Measurements from ENCODE around the gene SMPD1. TPM values are rescaled to one million over a fixed set of nuclear protein-coding genes. Genes with fewer than 3 reads are reported as not detected.
A peak's percentile ranks its signal among the peaks of the same experiment; 100 is the strongest.
"Not testable (repeated sequence)": the region's sequence is repeated elsewhere in the genome, so short reads cannot be mapped to it uniquely, and the experiment has no call there.

The SMPD1 gene
- total and polyA plus RNA-seq, 3 donors from 2014 or later: 27.4 to 41.2 (median 30.4) TPM

DNA sequence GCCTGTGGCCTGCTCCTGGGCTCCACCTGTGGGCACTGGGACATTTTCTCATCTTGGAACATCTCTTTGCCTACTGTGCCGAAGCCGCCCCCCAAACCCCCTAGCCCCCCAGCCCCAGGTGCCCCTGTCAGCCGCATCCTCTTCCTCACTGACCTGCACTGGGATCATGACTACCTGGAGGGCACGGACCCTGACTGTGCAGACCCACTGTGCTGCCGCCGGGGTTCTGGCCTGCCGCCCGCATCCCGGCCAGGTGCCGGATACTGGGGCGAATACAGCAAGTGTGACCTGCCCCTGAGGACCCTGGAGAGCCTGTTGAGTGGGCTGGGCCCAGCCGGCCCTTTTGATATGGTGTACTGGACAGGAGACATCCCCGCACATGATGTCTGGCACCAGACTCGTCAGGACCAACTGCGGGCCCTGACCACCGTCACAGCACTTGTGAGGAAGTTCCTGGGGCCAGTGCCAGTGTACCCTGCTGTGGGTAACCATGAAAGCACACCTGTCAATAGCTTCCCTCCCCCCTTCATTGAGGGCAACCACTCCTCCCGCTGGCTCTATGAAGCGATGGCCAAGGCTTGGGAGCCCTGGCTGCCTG is 1.4 kb downstream of the SMPD1 start:
- Histone ChIP-seq H3K27ac (no peak overlapping the region), H3K36me3 (ENCODE audit: low read depth, missing control alignments) (no peaks in the 10 kb centered on the region), H3K27me3 (no peaks in the 10 kb centered on the region), H3K4me3 (no peak overlapping the region), H3K9me3 (no peaks in the 10 kb centered on the region), H3K4me1 (peaks cover 11% of the 10 kb centered on the region)
- TF ChIP-seq POLR2A (IDR thresholded peaks at IDR 0.05): no peak
- TF ChIP-seq, protein P1, sequence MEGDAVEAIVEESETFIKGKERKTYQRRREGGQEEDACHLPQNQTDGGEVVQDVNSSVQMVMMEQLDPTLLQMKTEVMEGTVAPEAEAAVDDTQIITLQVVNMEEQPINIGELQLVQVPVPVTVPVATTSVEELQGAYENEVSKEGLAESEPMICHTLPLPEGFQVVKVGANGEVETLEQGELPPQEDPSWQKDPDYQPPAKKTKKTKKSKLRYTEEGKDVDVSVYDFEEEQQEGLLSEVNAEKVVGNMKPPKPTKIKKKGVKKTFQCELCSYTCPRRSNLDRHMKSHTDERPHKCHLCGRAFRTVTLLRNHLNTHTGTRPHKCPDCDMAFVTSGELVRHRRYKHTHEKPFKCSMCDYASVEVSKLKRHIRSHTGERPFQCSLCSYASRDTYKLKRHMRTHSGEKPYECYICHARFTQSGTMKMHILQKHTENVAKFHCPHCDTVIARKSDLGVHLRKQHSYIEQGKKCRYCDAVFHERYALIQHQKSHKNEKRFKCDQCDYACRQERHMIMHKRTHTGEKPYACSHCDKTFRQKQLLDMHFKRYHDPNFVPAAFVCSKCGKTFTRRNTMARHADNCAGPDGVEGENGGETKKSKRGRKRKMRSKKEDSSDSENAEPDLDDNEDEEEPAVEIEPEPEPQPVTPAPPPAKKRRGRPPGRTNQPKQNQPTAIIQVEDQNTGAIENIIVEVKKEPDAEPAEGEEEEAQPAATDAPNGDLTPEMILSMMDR (IDR thresholded peaks at IDR 0.05): no peak
- intact Hi-C loops (cut with DNase I; ENCODE audit: low total_unique reads): no loop called here
- WGBS, 2 donors: 92 to 95% methylated on average over 2 to 17 of the region's 18 CpGs
- no peak for DNase-seq

DNA sequence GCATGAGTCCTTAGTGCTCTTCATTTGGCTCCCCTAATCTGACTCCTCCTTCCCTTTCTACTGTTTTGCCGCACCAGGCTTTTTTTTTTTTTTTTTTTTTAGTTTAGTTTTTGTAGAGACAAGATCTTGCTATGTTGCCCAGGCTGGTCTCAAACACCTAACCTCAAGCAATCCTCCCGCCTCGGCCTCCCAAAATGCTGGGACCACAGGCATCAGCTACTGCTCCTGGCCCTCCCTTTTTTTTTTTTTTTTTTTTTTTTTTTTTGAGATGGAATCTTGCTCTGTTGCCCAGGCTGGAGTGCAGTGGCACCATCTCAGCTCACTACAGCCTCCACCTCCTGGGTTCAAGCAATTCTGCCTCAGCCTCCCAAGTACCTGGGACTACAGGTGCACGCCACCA is 2.0 kb downstream of the SMPD1 start:
- peaks cover 15% of the 10 kb centered on the region for H3K4me1 ChIP-seq
- WGBS, 2 donors: 92% methylated on average over 4 of the region's 4 CpGs
- DNase-seq; H3K9me3 ChIP-seq; H3K4me3 ChIP-seq; intact Hi-C loops (cut with DNase I; ENCODE audit: low total_unique reads); H3K27me3 ChIP-seq; H3K27ac ChIP-seq; H3K36me3 ChIP-seq (ENCODE audit: low read depth, missing control alignments): not testable (repeated sequence)

GRCh38 chr11:6393989-6394670 is 3.9 kb downstream of the SMPD1 start:
- no peak overlapping the region for H3K27ac ChIP-seq
- H3K36me3 ChIP-seq (ENCODE audit: low read depth, missing control alignments): no peaks in the 10 kb centered on the region
- intact Hi-C loops (cut with DNase I; ENCODE audit: low total_unique reads): no loop called here
- peaks cover 18% of the 10 kb centered on the region for H3K4me1 ChIP-seq
- no peaks in the 10 kb centered on the region for H3K27me3 ChIP-seq
- no peaks in the 10 kb centered on the region for H3K9me3 ChIP-seq
- H3K4me3 ChIP-seq: no peak overlapping the region
- DNase-seq: no peak
- 91 to 95% methylated on average over 12 to 16 of the region's 16 CpGs for WGBS, 2 donors
- no peak for TF ChIP-seq POLR2A (IDR thresholded peaks at IDR 0.05)
- TF ChIP-seq, protein P1 (IDR thresholded peaks at IDR 0.05): no peak

DNA sequence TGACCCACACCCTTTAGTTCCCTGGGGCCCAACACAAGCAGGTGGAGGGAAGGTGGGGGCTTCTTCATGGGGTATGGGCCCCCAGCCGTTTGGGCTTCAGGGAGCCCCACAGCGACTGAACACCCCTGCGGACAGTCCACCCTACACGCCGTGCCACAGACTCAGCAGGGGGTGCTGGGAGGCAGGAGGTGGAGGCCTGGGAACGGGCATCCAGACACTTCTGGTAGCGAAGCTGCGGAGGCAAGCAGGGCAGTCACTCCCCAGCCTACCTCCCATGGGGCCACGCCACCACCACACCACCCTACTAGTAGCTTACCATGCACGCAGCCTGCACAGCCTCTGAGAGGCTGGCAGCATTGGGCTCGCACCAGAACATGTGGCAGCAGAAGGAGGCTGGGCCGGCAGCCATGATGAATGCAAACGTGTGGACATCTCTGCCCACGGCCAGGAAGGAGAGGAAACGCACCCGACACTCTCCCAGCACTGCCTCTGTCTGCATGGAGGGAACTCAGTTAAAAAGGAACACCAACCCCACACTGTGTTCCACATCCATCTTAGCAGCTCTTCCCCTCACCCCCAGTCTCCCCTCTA is 5.3 kb downstream of the SMPD1 start:
- H3K9me3 ChIP-seq: no peaks in the 10 kb centered on the region
- WGBS, 2 donors: 80 to 92% methylated on average over 8 to 16 of the region's 16 CpGs
- intact Hi-C loops (cut with DNase I; ENCODE audit: low total_unique reads): no loop called here
- no peak overlapping the region for H3K27ac ChIP-seq
- no peak for DNase-seq
- H3K4me1 ChIP-seq: peaks cover 11% of the 10 kb centered on the region
- no peaks in the 10 kb centered on the region for H3K36me3 ChIP-seq (ENCODE audit: low read depth, missing control alignments)
- H3K4me3 ChIP-seq: no peak overlapping the region
- no peaks in the 10 kb centered on the region for H3K27me3 ChIP-seq
- TF ChIP-seq POLR2A (IDR thresholded peaks at IDR 0.05): no peak
- TF ChIP-seq, protein P1 (IDR thresholded peaks at IDR 0.05): no peak

DNA sequence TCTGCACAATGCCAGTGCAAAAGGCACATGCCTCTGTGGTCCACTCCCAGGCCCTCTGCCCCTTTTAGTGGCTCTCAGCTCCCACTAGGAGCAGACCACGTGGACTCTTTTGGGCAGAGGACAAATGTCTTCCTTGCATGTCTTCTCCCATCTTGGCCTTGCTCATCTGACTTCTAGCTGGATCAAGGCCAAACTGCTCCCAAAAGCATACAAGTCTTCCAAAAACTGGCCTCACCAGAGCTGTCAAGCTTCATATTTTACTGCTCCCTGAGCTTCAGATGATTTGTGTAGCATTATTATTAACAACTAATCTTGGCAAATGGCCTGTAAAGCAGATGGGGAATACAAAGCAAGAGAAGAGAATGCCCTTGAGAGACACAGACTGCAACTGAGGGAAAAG is 6.9 kb downstream of the SMPD1 start:
- peak overlapping the region in 1 of 2 donors; percentile 36 for H3K27ac ChIP-seq
- TF ChIP-seq POLR2A (IDR thresholded peaks at IDR 0.05): no peak
- TF ChIP-seq, protein P1 (IDR thresholded peaks at IDR 0.05): no peak
- H3K4me3 ChIP-seq: no peak overlapping the region
- H3K4me1 ChIP-seq: peaks cover 7% of the 10 kb centered on the region
- DNase-seq: no peak
- H3K9me3 ChIP-seq: no peaks in the 10 kb centered on the region
- intact Hi-C loops (cut with DNase I; ENCODE audit: low total_unique reads): no loop called here
- WGBS, 2 donors: 39 to 50% methylated on average over 1 of the region's 1 CpG
- no peaks in the 10 kb centered on the region for H3K27me3 ChIP-seq
- H3K36me3 ChIP-seq (ENCODE audit: low read depth, missing control alignments): no peaks in the 10 kb centered on the region

Measured in testis (tissue), 3 donors.